Body of pancreas (tissue), 4 donors: ENCODE measurements around the gene BLTP2. TPM values are rescaled to one million over a fixed set of nuclear protein-coding genes. Genes with fewer than 3 reads are reported as not detected.

Experiments
- ATAC-seq: fragments of 150-250 bp; one replicate; pipeline ENCODE4 v1.9.1; 2016
- DNase-seq, 4 donors: peaks; one replicate each; pipeline ENCODE4 v3.0.0-alpha.2; 2019
- H3K27ac ChIP-seq, 4 donors: fragments of 200-600 bp; sonication (generic); 1 replicate in 3 of 4; 2 replicates in 1 of 4; pipeline versions ENCODE4 v1.5.1 to v1.6.1; 2016 to 2019; ENCODE audit warnings: mild to moderate bottlenecking in 1 of 4, mixed read lengths in 1 of 4, moderate library complexity in 1 of 4
- H3K27me3 ChIP-seq, 2 donors: fragments of 200-600 bp; sonication (generic); one replicate each; pipeline ENCODE4 v1.6.0; 2016; ENCODE audit warnings: mild to moderate bottlenecking in 1 of 2
- H3K36me3 ChIP-seq, 2 donors: fragments of 200-600 bp; sonication (generic); replicated peaks in 1 of 2; 2 replicates each; pipeline ENCODE4 v1.5.1; 2016; ENCODE audit warnings: low read depth in 2 of 2; ENCODE audit not compliant: insufficient read depth in 1 of 2
- H3K4me1 ChIP-seq: fragments of 200-600 bp; sonication (generic); one replicate; pipeline ENCODE4 v1.6.0; 2016
- H3K4me3 ChIP-seq, 2 donors: fragments of 200-600 bp; sonication (generic); 1 replicate in 1 of 2; 2 replicates in 1 of 2; pipeline ENCODE4 v1.5.1; 2016 to 2019
- H3K9me3 ChIP-seq, 3 donors: fragments of 200-600 bp; sonication (generic); 1 replicate in 2 of 3; 2 replicates in 1 of 3; pipeline ENCODE4 v1.5.1; 2016
- POLR2A ChIP-seq, 3 donors: fragments of 450-650 bp; IDR thresholded peaks; one replicate each; pipeline ENCODE4 v1.6.1; 2016; ENCODE audit warnings: antibody characterized with exemption in 3 of 3, mild to moderate bottlenecking in 2 of 3
- whole genome bisulfite sequencing, 2 donors: methylation state at CpG; one replicate each; pipeline ENCODE4 v1.1.5; 2017; 5-methylcytosine and 5-hydroxymethylcytosine counted together
- intact Hi-C: fragments of 100-400 bp; cut with DNase I; formaldehyde crosslinking; loops from one replicate; pipeline ENCODE4 v1.15.1; 2023
- total RNA-seq, 2 donors: library from RNA; depleted of rRNA; stranded (reverse); fragments of >200 nt; gene quantifications; one replicate each; pipeline ENCODE4 v1.1.0, GENCODE V29; 2016
- TF ChIP-seq, protein P1 (sequence below), 7 experiments: fragments of 450-650 bp in 4 of 7; fragments of 200-600 bp in 3 of 7; sonication (generic) in 3 of 7; IDR thresholded peaks; one replicate each; pipeline ENCODE4 v1.5.1; 2016 to 2019; ENCODE audit warnings: antibody characterized with exemption in 7 of 7

Gene BLTP2
- total RNA-seq, 2 donors from 2014 or later: 70.8 to 87.3 TPM

DNA sequence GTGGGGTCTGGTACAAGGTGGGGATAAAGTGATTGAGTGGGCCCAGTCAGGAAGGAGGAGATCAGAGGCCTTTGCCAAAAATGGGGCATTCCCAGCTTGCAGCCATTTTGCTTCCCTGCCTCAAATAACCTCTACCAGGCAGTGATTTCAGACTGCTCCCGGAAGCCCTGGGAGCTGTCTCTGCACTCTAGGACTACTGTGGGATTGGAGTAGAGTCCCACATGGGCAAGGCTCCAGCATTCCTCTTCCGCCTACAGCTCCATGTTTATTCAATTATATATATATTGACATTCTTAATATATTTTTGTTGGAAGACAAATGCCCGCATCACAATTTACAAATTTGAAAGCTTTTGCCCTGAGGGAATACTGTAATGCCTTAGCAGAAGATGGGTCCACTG is 30.5 kb upstream of the BLTP2 start:
- DNase-seq: no peak
- no peak for ATAC-seq
- intact Hi-C loops: no loop called here

DNA sequence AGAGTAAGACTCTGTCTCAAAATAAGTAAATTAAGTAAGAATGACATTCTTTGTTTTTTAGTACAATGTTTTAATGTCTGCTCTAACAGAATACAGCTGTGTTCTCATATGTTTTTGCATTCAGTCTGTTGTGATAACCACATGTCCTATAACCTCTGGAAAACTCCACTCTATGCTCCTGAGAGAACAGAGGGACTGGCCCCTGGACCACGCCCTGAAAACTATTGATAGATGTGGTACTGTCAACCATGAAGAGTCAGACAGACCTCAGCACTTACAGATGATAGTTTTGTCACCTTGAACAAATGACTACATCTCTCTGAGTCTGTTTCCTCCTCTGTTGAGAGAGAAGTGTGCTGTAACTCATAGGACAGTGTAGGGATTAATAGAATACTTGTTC is 25.0 kb upstream of the BLTP2 start:
- intact Hi-C loops: no loop called here
- DNase-seq: no peak
- Histone ChIP-seq H3K4me3 (no peak overlapping the region), H3K9me3 (no peaks in the 10 kb centered on the region), H3K36me3 (peaks cover 7 to 31% of the 10 kb centered on the region in 2 donors), H3K4me1 (peaks cover 2% of the 10 kb centered on the region), H3K27me3 (no peaks in the 10 kb centered on the region), H3K27ac (no peak overlapping the region)
- WGBS, 2 donors: 93 to 100% methylated on average over 1 of the region's 1 CpG
- no peak for ATAC-seq
- no peak for TF ChIP-seq POLR2A (IDR thresholded peaks at IDR 0.05)
- TF ChIP-seq, protein P1, sequence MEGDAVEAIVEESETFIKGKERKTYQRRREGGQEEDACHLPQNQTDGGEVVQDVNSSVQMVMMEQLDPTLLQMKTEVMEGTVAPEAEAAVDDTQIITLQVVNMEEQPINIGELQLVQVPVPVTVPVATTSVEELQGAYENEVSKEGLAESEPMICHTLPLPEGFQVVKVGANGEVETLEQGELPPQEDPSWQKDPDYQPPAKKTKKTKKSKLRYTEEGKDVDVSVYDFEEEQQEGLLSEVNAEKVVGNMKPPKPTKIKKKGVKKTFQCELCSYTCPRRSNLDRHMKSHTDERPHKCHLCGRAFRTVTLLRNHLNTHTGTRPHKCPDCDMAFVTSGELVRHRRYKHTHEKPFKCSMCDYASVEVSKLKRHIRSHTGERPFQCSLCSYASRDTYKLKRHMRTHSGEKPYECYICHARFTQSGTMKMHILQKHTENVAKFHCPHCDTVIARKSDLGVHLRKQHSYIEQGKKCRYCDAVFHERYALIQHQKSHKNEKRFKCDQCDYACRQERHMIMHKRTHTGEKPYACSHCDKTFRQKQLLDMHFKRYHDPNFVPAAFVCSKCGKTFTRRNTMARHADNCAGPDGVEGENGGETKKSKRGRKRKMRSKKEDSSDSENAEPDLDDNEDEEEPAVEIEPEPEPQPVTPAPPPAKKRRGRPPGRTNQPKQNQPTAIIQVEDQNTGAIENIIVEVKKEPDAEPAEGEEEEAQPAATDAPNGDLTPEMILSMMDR (IDR thresholded peaks at IDR 0.05): no peak

More for the DNA sequence above, 30.5 kb upstream of the BLTP2 start:
- H3K27me3 ChIP-seq: no peaks in the 10 kb centered on the region
- peaks cover 46 to 61% of the 10 kb centered on the region in 2 donors for H3K36me3 ChIP-seq
- H3K9me3 ChIP-seq: no peaks in the 10 kb centered on the region
- TF ChIP-seq, protein P1 (IDR thresholded peaks at IDR 0.05): no peak
- TF ChIP-seq POLR2A (IDR thresholded peaks at IDR 0.05): no peak
- WGBS, 2 donors: 74 to 93% methylated on average over 3 of the region's 3 CpGs
- no peaks in the 10 kb centered on the region for H3K4me1 ChIP-seq
- no peak overlapping the region for H3K27ac ChIP-seq
- H3K4me3 ChIP-seq: no peak overlapping the region

DNA sequence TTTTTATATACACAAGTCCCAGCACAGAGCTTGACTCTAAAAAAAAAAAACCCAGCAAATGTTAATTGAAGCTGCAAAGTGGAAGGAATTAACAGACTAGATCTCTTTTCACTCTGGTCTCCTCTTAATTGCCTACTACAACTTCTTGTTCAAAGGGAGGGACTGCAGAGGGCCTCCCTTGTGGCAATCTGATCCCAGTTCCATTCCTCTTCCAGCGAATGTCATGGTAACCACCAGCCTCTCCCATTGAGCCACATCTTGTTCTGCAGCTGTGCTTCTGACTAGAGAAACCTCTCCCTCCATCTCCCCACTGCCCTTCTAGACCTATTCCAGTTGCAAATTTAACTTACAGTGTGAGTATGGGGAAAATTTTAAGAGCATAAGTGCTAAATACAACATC is 22.9 kb upstream of the BLTP2 start:
- no peak overlapping the region for H3K27ac ChIP-seq
- H3K27me3 ChIP-seq: no peaks in the 10 kb centered on the region
- TF ChIP-seq, protein P1 (IDR thresholded peaks at IDR 0.05): no peak
- TF ChIP-seq POLR2A (IDR thresholded peaks at IDR 0.05): no peak
- H3K9me3 ChIP-seq: no peaks in the 10 kb centered on the region
- H3K4me1 ChIP-seq: peaks cover 20% of the 10 kb centered on the region
- H3K4me3 ChIP-seq: no peak overlapping the region
- peaks cover 0 to 12% of the 10 kb centered on the region in 2 donors for H3K36me3 ChIP-seq
- ATAC-seq (no peak), DNase-seq (no peak)
- WGBS, 2 donors: 85 to 100% methylated on average over 1 of the region's 1 CpG
- intact Hi-C loops: no loop called here

DNA sequence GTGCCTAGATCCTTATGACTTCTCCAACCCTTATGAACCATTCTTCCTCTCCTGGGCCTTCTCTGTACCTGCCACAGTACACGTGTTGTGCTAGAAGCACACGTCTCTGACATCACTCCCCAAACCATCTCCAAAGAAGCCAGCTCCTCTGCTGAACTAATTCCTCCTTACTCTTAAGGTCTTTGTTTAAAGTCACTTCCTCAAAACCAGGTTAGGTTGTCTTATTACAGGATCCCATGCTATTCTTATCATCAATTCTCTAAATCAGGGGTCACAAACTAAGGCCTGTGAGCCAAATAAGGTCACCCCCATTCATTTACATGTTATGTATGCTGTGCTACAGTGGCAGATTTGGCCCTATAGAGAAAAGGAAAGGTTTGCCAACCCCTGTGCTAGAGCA is 21.0 kb upstream of the BLTP2 start:
- WGBS, 2 donors: 74 to 80% methylated on average over 2 of the region's 2 CpGs
- ATAC-seq: no peak
- Histone ChIP-seq H3K9me3 (no peaks in the 10 kb centered on the region), H3K36me3 (peaks cover 0 to 3% of the 10 kb centered on the region in 2 donors), H3K27ac (no peak overlapping the region), H3K27me3 (no peaks in the 10 kb centered on the region), H3K4me1 (peaks cover 25% of the 10 kb centered on the region), H3K4me3 (no peak overlapping the region)
- intact Hi-C loops: no loop called here
- no peak for DNase-seq
- TF ChIP-seq, protein P1 (IDR thresholded peaks at IDR 0.05): no peak
- TF ChIP-seq POLR2A (IDR thresholded peaks at IDR 0.05): no peak

DNA sequence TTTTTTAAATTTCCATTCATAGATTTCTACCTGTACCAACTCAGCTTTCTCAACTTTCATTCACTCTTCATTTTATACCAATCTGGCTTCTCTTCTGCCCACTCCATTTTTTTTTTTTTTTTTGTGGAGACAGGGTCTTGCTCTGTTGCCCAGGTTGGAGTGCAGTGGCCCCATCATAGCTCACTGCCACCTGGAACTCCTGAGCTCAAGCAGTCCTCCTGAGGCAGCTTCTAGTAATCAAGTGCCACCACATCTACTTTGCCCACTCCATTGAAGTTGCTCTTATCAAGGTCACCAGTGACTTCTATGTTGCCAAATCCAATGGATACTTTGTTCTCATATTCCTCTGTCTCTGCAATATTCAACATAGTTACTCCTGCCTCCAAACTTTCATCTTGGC is 18.8 kb upstream of the BLTP2 start:
- Histone ChIP-seq H3K27me3 (no peaks in the 10 kb centered on the region), H3K36me3 (peaks cover 0 to 8% of the 10 kb centered on the region in 2 donors), H3K4me1 (peaks cover 33% of the 10 kb centered on the region), H3K4me3 (no peak overlapping the region), H3K27ac (no peak overlapping the region), H3K9me3 (no peaks in the 10 kb centered on the region)
- DNase-seq: no peak
- no peak for ATAC-seq
- intact Hi-C loops: loop anchor here (5.0 kb wide), 1 partner anchor 49 kb away; the partner anchor contains the start of gene PROCA1
- TF ChIP-seq POLR2A (IDR thresholded peaks at IDR 0.05): no peak
- TF ChIP-seq, protein P1 (IDR thresholded peaks at IDR 0.05): no peak
